ENCODE data around the gene STK10.

Gene STK10

GRCh38 chr5:172003746-172004145, 184.3 kb downstream of the STK10 start:
- TF ChIP-seq CTCF (conservative IDR thresholded peaks at IDR 0.05; ENCODE audit: low read depth, low read length): no peak
- H3K36me3 ChIP-seq (ENCODE audit: insufficient read depth): no peaks in the 10 kb centered on the region
- peaks cover 21% of the 10 kb centered on the region for H3K4me1 ChIP-seq (ENCODE audit: low read depth, poor library complexity, severe bottlenecking)
- no peak overlapping the region for H2AFZ ChIP-seq (ENCODE audit: low read depth)
- H4K20me1 ChIP-seq (ENCODE audit: insufficient read depth): no peaks in the 10 kb centered on the region
- H3K4me2 ChIP-seq: no peak overlapping the region; the same call in 1 of the 2 replicates
- H3K4me3 ChIP-seq (IDR thresholded peaks at IDR 0.05; ENCODE audit: insufficient read depth, low read depth, low read length): no peak overlapping the region
- H3K79me2 ChIP-seq (ENCODE audit: insufficient read depth, low read depth): peaks cover 55% of the 10 kb centered on the region
- H3K27me3 ChIP-seq (ENCODE audit: insufficient read depth, low read depth): no peaks in the 10 kb centered on the region
- no peak overlapping the region for H3K9ac ChIP-seq
- no peak overlapping the region for H3K27ac ChIP-seq

GRCh38 chr5:172002840-172003512, 185.0 kb downstream of the STK10 start:
- Histone ChIP-seq H3K4me3 (IDR thresholded peaks at IDR 0.05; ENCODE audit: insufficient read depth, low read depth, low read length) (no peak overlapping the region), H3K9ac (no peak overlapping the region), H3K27me3 (ENCODE audit: insufficient read depth, low read depth) (no peaks in the 10 kb centered on the region), H3K4me2 (no peak overlapping the region), H3K27ac (no peak overlapping the region), H3K4me1 (ENCODE audit: low read depth, poor library complexity, severe bottlenecking) (peaks cover 21% of the 10 kb centered on the region), H3K36me3 (ENCODE audit: insufficient read depth) (no peaks in the 10 kb centered on the region), H4K20me1 (ENCODE audit: insufficient read depth) (no peaks in the 10 kb centered on the region), H2AFZ (ENCODE audit: low read depth) (no peak overlapping the region), H3K79me2 (ENCODE audit: insufficient read depth, low read depth) (peaks cover 55% of the 10 kb centered on the region)
- no peak for TF ChIP-seq CTCF (conservative IDR thresholded peaks at IDR 0.05; ENCODE audit: low read depth, low read length)

GRCh38 chr5:172002310-172002709, 185.7 kb downstream of the STK10 start:
- H3K36me3 ChIP-seq (ENCODE audit: insufficient read depth): no peaks in the 10 kb centered on the region
- no peaks in the 10 kb centered on the region for H4K20me1 ChIP-seq (ENCODE audit: insufficient read depth)
- H3K27me3 ChIP-seq (ENCODE audit: insufficient read depth, low read depth): no peaks in the 10 kb centered on the region
- no peak overlapping the region for H3K9ac ChIP-seq
- H3K4me2 ChIP-seq: no peak overlapping the region
- H3K4me1 ChIP-seq (ENCODE audit: low read depth, poor library complexity, severe bottlenecking): peaks cover 18% of the 10 kb centered on the region
- no peak overlapping the region for H3K27ac ChIP-seq
- H3K4me3 ChIP-seq (IDR thresholded peaks at IDR 0.05; ENCODE audit: insufficient read depth, low read depth, low read length): no peak overlapping the region
- peaks cover 55% of the 10 kb centered on the region for H3K79me2 ChIP-seq (ENCODE audit: insufficient read depth, low read depth)
- TF ChIP-seq CTCF (conservative IDR thresholded peaks at IDR 0.05; ENCODE audit: low read depth, low read length): no peak; the same call in 1 of the 2 replicates
- H2AFZ ChIP-seq (ENCODE audit: low read depth): no peak overlapping the region

- H3K4me3 ChIP-seq (IDR thresholded peaks at IDR 0.05; ENCODE audit: insufficient read depth, low read depth, low read length): no peak overlapping the region
- H3K4me1 ChIP-seq (ENCODE audit: low read depth, poor library complexity, severe bottlenecking): peaks cover 17% of the 10 kb centered on the region
- no peak for TF ChIP-seq CTCF (conservative IDR thresholded peaks at IDR 0.05; ENCODE audit: low read depth, low read length)
- peaks cover 43% of the 10 kb centered on the region; the same call in 1 of the 2 replicates for H3K79me2 ChIP-seq (ENCODE audit: insufficient read depth, low read depth)
- H3K36me3 ChIP-seq (ENCODE audit: insufficient read depth): no peaks in the 10 kb centered on the region
- H3K9ac ChIP-seq: no peak overlapping the region
- no peaks in the 10 kb centered on the region for H3K27me3 ChIP-seq (ENCODE audit: insufficient read depth, low read depth)
- no peak overlapping the region for H3K27ac ChIP-seq
- H2AFZ ChIP-seq (ENCODE audit: low read depth): no peak overlapping the region
- H3K4me2 ChIP-seq: no peak overlapping the region
- no peaks in the 10 kb centered on the region for H4K20me1 ChIP-seq (ENCODE audit: insufficient read depth)
Measured at GRCh38 chr5:171999877-172000276, 188.1 kb downstream of the STK10 start.

Measured in KMS-11 (cell line).